Smooth muscle cell (in vitro differentiated cells): Measurements from ENCODE around the gene NDUFAF2. TPM values are rescaled to one million over a fixed set of nuclear protein-coding genes. Genes with fewer than 3 reads are reported as not detected.

Experiments
- DNase-seq: peaks from one replicate; lab custom pipeline; 2025; ENCODE audit not compliant: unreplicated experiment; lab: John Stamatoyannopoulos, UW
- H2AFZ ChIP-seq: fragments of 200-600 bp; sonication (generic); 2 replicates; pipeline ENCODE4 v1.6.0; 2016; ENCODE audit warnings: antibody characterized with exemption, low read depth, mild to moderate bottlenecking
- H3F3A ChIP-seq: fragments of 200-600 bp; sonication (generic); 2 replicates; pipeline ENCODE4 v1.6.0; 2017; ENCODE audit warnings: antibody characterized with exemption, low read depth
- H3K27ac ChIP-seq: fragments of 200-600 bp; sonication (generic); 2 replicates; pipeline ENCODE4 v1.5.1; 2016; ENCODE audit warnings: low read depth, mild to moderate bottlenecking
- H3K27me3 ChIP-seq: fragments of 200-600 bp; sonication (generic); 2 replicates; pipeline ENCODE4 v1.6.1; 2016; ENCODE audit warnings: low read depth, mild to moderate bottlenecking
- H3K36me3 ChIP-seq: fragments of 200-600 bp; sonication (generic); 2 replicates; pipeline ENCODE4 v1.5.1; 2016; ENCODE audit warnings: low read depth
- H3K4me1 ChIP-seq: fragments of 200-600 bp; sonication (generic); 2 replicates; pipeline ENCODE4 v1.5.1; 2016; ENCODE audit warnings: low read depth
- H3K4me2 ChIP-seq: fragments of 200-600 bp; sonication (generic); 2 replicates; pipeline ENCODE4 v1.6.0; 2016; ENCODE audit warnings: mild to moderate bottlenecking
- H3K4me3 ChIP-seq: fragments of 200-600 bp; sonication (generic); 2 replicates; pipeline ENCODE4 v1.5.1; 2016; ENCODE audit warnings: mild to moderate bottlenecking
- H3K79me2 ChIP-seq: fragments of 200-600 bp; sonication (generic); 2 replicates; pipeline ENCODE4 v1.6.0; 2016; ENCODE audit warnings: low read depth, mild to moderate bottlenecking
- H3K9ac ChIP-seq: fragments of 200-600 bp; sonication (generic); 2 replicates; pipeline ENCODE4 v1.6.0; 2016; ENCODE audit warnings: low read depth
- H3K9me3 ChIP-seq: fragments of 200-600 bp; sonication (generic); replicated peaks from 2 replicates; pipeline ENCODE4 v1.5.1; 2016; ENCODE audit warnings: low read depth
- H4K20me1 ChIP-seq: fragments of 200-600 bp; sonication (generic); 2 replicates; pipeline ENCODE4 v1.6.0; 2016; ENCODE audit warnings: low read depth
- CTCF ChIP-seq: fragments of 200-600 bp; sonication (generic); IDR thresholded peaks from 2 replicates; pipeline ENCODE4 v1.5.1; 2017; ENCODE audit warnings: borderline replicate concordance, mild to moderate bottlenecking, antibody characterized with exemption; ENCODE audit not compliant: insufficient read depth, poor library complexity, severe bottlenecking
- WGBS: methylation state at CpG from one replicate; pipeline ENCODE4 v1.1.7; 2016; ENCODE audit warnings: low lambda C conversion rate; 5-methylcytosine and 5-hydroxymethylcytosine counted together
- polyA plus RNA-seq: library from polyadenylated mRNA; unstranded; fragments of >200 nt; fragmentation: Nextera tagmentation; extraction: Ambion mirVana; gene quantifications from 2 replicates; pipeline ENCODE4 v1.2.1, GENCODE V29; 2016
- total RNA-seq: library from RNA; depleted of rRNA; stranded (reverse); fragments of >200 nt; gene quantifications from 2 replicates; pipeline ENCODE4 v1.2.3, GENCODE V29; 2014

Gene NDUFAF2
- total and polyA plus RNA-seq, 2 experiments from 2014 or later, result 39.1 to 71.2 TPM

GRCh38 chr5:61130289-61130688 lies 185.3 kb downstream of the NDUFAF2 start:
- no peak overlapping the region for H3K9ac ChIP-seq
- WGBS, result 100% methylated on average over 2 of the region's 2 CpGs
- H3F3A ChIP-seq, result no peaks in the 10 kb centered on the region
- H3K36me3 ChIP-seq, result no peaks in the 10 kb centered on the region
- H3K4me2 ChIP-seq, result no peak overlapping the region
- H3K4me1 ChIP-seq, result no peaks in the 10 kb centered on the region
- no peak overlapping the region for H2AFZ ChIP-seq
- no peaks in the 10 kb centered on the region for H3K79me2 ChIP-seq
- no peak for DNase-seq
- no peaks in the 10 kb centered on the region for H3K27me3 ChIP-seq
- no peaks in the 10 kb centered on the region for H4K20me1 ChIP-seq
- no peak for TF ChIP-seq CTCF
- no peaks in the 10 kb centered on the region for H3K9me3 ChIP-seq
- H3K27ac ChIP-seq, result no peak overlapping the region
- H3K4me3 ChIP-seq, result no peak overlapping the region

DNA sequence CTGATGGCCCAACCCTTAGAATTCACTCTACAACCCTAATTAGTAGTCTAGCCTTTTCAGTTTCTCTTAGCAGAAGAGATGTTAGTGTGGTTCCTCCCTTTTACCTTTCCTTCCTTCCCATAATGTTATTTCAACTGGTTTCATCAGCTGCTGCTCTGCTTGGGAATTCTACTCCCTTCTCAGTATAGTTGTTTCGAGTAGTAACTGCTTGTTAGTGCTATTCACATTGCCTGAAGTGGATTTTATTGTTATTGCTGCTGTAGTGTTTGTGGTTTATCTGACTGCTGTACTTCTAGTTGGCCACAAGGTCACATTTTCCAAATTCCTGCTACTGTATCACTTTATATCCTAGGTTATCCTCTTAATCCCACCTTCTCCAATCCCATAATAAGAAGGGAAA lies 187.6 kb downstream of the NDUFAF2 start:
- no peaks in the 10 kb centered on the region for H4K20me1 ChIP-seq
- no peaks in the 10 kb centered on the region for H3K36me3 ChIP-seq
- 62% methylated on average over 1 of the region's 1 CpG for WGBS
- H3K4me2 ChIP-seq, result no peak overlapping the region
- H3K27me3 ChIP-seq, result no peaks in the 10 kb centered on the region
- no peak for TF ChIP-seq CTCF
- no peaks in the 10 kb centered on the region for H3K4me1 ChIP-seq
- H3K4me3 ChIP-seq, result no peak overlapping the region
- H3K79me2 ChIP-seq, result no peaks in the 10 kb centered on the region
- H3K9me3 ChIP-seq, result no peaks in the 10 kb centered on the region
- no peak overlapping the region for H3K9ac ChIP-seq
- no peak for DNase-seq
- no peaks in the 10 kb centered on the region for H3F3A ChIP-seq
- no peak overlapping the region for H3K27ac ChIP-seq
- no peak overlapping the region for H2AFZ ChIP-seq

- DNase-seq, result no peak
- H3K27ac ChIP-seq, result no peak overlapping the region
- H3K4me3 ChIP-seq, result no peak overlapping the region
- H3K9ac ChIP-seq, result no peak overlapping the region
- no peaks in the 10 kb centered on the region for H3K9me3 ChIP-seq
- 100% methylated on average over 1 of the region's 1 CpG for whole genome bisulfite sequencing
- H3K36me3 ChIP-seq, result no peaks in the 10 kb centered on the region
- H3K79me2 ChIP-seq, result no peaks in the 10 kb centered on the region
- H2AFZ ChIP-seq, result no peak overlapping the region
- no peaks in the 10 kb centered on the region for H4K20me1 ChIP-seq
- H3F3A ChIP-seq, result no peaks in the 10 kb centered on the region
- no peak for TF ChIP-seq CTCF
- peaks cover 10% of the 10 kb centered on the region for H3K4me1 ChIP-seq
- no peaks in the 10 kb centered on the region for H3K27me3 ChIP-seq
- no peak overlapping the region for H3K4me2 ChIP-seq
Observed at GRCh38 chr5:61137835-61138234, 192.8 kb downstream of the NDUFAF2 start.

GRCh38 chr5:61139094-61139873 lies 194.3 kb downstream of the NDUFAF2 start:
- Histone ChIP-seq H3K27ac (no peak overlapping the region), H3K4me2 (no peak overlapping the region), H3F3A (no peaks in the 10 kb centered on the region), H3K79me2 (no peaks in the 10 kb centered on the region), H3K27me3 (no peaks in the 10 kb centered on the region), H3K4me1 (peaks cover 10% of the 10 kb centered on the region), H2AFZ (no peak overlapping the region), H3K9me3 (no peaks in the 10 kb centered on the region), H3K9ac (no peak overlapping the region), H3K36me3 (no peaks in the 10 kb centered on the region), H4K20me1 (no peaks in the 10 kb centered on the region), H3K4me3 (no peak overlapping the region)
- 80% methylated on average over 5 of the region's 5 CpGs for WGBS
- no peak for DNase-seq
- no peak for TF ChIP-seq CTCF
